GM12892 (cell line): ENCODE results near the gene ARMC9.

Source experiments
- POLR2A ChIP-seq: IDR thresholded peaks from 2 replicates; pipeline ENCODE4 v1.6.1; 2011; ENCODE audit warnings: low read depth, low read length, control low read depth
- TAF1 ChIP-seq: IDR thresholded peaks from 2 replicates; pipeline ENCODE4 v1.6.1; 2011; ENCODE audit warnings: low read depth, mild to moderate bottlenecking, control low read depth, low read length, borderline replicate concordance

- TF ChIP-seq POLR2A (no peak), TAF1 (no peak)
These were observed 10.5 kb upstream of the ARMC9 start for GRCh38 chr2:231187736-231188505.
